NCI-H1930 (cell line): Measurements from ENCODE around the gene XBP1.
A peak's percentile ranks its signal among the peaks of the same experiment; 100 is the strongest.
"Not testable (repeated sequence)": the region's sequence is repeated elsewhere in the genome, so short reads cannot be mapped to it uniquely, and the experiment has no call there.

Experiments
- DNase-seq, 2 experiments: peaks; one replicate each; lab custom pipeline; 2025; lab: John Stamatoyannopoulos, UW

The XBP1 gene

DNA sequence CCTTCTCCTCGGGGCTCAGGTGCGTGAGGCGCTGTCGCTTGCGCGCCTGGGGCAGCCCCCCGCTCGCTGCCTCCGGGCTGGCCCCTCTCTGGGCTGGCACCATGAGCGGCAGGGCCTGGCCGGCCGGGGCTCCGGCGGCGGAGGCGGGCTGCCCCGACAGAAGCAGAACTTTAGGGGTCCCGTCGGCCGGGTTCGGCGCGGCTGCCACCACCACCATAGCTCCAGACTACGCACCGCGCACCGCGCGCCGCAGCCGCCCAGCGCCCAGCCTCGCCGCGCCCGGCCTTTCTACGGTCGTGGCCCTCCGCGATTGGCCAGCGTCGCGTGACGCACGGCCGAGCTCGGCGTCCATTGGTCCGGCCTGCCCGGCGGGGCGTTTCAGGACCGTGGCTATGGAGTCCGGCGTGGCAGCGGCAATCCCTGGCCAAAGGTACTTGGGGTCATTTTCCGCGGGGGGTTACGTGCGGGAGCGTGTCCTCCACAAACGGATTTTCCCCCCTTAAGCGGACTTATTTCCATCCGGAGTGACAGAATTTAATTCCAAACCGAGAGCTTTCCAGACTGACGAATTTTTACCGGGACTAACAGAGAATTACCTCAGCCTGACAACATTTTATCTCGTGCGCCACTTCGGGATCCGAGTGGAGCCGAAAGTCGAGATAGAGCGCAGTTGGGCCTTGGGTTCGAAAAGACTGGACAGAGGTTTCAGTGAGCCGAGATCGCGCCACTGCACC is at the start of gene XBP1:
Gene XBP1, minus strand, starts transcription at position 262 of the 734 bp plus-strand sequence.
- peak; percentile 79 to 94 for DNase-seq

DNA sequence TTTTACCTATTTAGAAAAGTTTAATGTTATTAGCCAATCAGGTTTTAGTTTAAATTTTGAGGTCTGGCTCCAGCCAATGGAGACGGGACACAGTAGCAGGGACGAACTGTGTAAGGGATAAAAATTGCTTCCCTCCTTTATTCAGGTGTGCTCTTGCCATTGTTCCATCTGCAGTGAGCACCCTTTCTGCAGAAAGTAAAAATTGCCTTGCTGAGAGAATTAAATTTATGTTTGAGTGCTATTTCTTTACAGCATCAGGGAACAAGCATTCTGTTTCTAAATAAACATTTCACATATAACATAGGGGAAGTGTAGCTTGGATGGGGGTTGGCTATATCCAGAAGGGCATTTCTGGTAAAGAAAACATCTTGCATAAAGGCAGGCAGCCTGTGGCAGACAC is 46.6 kb upstream of the XBP1 start:
- no peak for DNase-seq

- DNase-seq = not testable (repeated sequence)
These were observed 43.9 kb upstream of the XBP1 start for GRCh38 chr22:28844277-28844676.

GRCh38 chr22:28843633-28844032 is 43.3 kb upstream of the XBP1 start:
- DNase-seq = no peak

DNA sequence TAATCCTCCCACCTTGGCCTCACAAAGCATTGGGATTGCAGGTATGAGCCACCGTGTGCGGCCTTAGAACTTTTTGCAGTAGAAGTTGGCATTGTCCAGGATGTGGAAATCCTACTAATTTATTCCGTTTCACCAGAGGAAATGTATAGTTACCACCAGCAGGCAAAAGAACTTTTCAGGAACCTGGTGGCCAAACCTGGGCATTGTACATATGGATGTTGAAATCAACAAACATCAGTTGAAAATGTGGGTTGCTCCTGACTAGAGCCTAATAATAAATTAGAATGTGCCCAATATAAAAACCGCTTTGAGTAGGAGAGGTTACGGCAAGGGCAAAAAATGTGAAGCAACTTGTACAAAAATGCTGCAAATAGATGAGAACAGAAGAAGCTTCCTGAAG is 40.7 kb upstream of the XBP1 start:
- no peak for DNase-seq

DNA sequence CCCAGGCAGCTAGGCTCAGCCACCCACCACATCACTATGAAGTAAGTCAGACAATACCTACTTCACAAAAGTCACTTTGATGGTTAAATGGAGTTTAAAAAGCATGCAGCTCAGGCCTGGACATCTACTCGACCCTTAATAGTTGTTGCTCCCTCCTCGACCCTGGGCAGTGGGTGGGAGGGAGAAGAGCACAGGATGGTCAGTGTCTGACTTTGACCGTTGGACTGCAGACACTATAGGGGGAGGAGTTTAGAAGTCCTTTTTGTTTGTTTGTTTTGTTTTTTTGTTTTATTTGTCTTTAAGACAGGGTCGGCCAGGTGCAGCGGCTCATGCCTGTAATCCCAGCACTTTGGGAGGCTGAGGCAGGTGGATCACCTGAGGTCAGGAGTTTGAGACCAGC is 38.6 kb upstream of the XBP1 start:
- DNase-seq = no peak

GRCh38 chr22:28837640-28838039 is 37.3 kb upstream of the XBP1 start:
- no peak for DNase-seq

GRCh38 chr22:28835630-28836189 is 35.3 kb upstream of the XBP1 start:
- DNase-seq = no peak

- DNase-seq = no peak
These were observed 33.0 kb upstream of the XBP1 start for GRCh38 chr22:28833276-28833923.

GRCh38 chr22:28832731-28833130 is 32.4 kb upstream of the XBP1 start:
- DNase-seq = no peak

GRCh38 chr22:28831140-28832072 is 31.0 kb upstream of the XBP1 start:
- DNase-seq = no peak

DNA sequence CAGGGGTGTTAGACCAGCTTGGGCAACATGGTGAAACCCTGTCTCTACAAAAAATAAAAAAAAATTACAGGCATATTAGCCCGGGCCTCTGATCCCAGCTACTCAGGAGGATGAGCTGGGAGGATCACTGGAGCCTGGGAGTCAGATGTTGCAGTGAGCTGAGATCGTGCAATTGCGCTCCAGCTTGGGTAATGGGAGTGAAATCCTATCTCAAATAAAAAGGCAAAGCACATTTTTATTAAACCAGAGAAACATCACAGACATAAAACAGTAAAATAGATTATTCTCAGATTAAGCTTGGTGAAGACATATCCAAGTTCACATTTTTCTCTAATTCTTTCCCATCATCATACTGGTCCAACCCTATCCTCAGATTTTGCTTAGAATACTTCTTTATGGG is 30.1 kb upstream of the XBP1 start:
- DNase-seq = no peak

- peak; percentile 55 to 68 for DNase-seq
These were observed 29.2 kb upstream of the XBP1 start for GRCh38 chr22:28829358-28830181.

GRCh38 chr22:28826921-28827320 is 26.6 kb upstream of the XBP1 start:
- no peak for DNase-seq

DNA sequence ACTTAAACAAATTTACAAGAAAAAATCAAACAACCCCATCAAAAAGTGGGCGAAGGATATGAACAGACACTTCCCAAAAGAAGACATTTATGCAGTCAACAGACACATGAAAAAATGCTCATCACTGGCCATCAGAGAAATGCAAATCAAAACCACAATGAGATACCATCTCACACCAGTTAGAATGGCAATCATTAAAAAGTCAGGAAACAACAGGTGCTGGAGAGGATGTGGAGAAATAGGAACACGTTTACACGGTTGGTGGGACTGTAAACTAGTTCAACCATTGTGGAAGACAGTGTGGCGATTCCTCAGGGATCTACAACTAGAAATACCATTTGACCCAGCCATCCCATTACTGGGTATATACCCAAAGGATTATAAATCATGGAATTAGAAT is 26.1 kb upstream of the XBP1 start:
- DNase-seq = not testable (repeated sequence)

DNA sequence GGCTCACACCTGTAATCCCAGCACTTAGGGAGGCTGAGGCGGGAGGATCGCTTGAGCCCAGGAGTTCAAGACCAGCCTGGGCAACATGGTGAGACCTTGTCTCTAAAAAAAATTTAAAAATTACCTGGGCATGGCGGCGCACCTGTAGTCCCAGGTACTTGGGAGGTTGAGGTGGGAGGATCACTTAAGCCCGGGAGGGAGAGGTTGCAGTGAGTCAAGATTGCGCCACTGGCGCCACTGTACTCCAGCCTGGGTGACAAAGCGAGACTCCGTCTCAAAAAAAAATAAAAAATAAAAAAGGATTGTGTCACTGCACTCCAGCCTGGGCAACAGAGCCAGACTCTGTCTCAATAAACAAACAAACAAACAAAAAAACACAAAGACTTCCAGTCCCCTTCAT is 24.1 kb upstream of the XBP1 start:
- not testable (repeated sequence) for DNase-seq

DNA sequence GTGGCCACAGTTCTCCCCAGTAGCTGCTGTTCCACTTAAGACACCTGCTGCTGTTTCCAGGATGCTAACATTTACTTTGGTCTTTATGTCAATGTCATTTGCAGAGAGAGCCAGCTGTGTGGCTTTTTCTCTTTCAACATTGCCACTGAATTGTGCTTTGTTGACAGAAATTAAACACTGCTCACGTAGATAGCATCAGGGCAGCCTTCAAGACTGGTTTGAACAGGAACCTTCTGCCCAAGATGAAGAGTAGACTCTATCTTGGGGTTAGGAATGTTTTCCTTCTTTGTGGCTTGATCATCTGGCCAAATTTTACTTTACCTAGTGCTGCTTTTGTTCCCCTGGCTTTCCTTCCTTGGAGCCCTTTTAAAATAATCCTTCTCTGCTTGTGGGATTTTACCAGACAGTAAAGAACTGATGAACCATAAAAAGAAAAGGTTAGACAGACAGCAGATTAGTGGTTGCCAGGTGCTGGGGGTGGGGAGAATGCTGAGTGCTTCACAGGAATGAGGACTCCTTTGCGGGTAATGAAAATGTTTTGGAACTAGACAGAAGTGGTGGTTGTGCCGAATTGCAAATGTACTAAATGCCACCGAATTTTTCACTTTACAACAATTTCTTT is 22.7 kb upstream of the XBP1 start:
- DNase-seq = peak; percentile 92 to 94

- no peak for DNase-seq
These were observed 21.1 kb upstream of the XBP1 start for GRCh38 chr22:28821452-28821851.

DNA sequence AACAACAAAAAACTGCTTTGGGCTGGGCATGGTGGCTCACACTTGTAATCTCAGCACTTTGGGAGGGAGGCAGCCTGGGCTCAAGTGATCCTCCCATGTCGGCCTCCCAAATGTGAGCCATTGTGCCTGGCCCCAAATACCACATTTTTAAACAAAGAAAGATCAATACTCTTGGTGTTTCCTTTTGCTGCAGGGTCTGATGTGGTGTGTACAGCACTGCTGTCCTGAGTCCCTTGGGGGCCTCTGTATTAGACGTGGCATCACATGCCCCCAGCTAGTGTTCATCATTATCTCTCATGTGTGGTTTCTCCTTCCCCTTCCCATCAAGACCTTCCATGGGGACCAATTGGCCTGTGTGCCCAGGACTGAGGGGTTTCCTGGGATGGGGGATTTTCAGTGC is 20.5 kb upstream of the XBP1 start:
- peak in 1 of 2 experiments; percentile 33 for DNase-seq

DNA sequence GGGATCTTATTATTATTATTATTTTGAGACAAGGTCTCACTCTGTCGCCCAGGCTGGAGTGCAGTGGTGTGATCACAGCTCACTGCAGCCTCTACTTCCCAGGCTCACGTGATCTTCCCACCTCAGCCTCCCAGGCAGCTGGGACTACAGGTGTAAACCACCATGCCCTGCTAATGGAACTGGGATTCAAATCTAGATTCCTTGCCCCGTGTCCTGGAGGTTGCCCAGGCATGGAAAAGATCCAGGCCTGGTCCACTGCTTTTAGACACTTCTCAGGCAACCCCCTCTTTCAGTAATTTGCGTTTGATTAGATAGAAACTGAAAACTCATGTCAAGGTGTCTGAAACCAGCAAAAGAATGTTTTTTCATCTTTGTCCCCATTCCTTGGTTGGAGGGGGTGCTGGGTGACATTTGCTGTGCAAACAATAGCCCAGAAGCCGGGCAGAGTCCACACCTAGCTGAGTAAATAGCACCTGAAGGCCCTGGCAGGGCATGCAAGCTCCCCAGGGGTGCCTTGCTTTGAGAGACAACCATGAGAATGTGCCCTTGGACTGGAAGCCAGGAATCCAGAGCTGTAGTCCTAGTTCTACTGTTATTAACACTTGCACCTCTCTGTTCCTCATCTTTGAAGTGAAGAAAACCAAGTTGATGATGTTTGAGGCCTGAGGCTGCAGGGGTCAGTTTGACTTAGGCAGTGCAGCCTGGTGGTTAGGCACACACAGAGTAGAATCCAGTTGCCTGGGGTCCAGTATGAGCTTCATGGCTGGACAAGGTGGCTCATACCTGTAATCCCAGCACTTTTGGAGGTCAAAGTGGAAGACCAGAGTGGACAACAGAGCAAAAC is 19.1 kb upstream of the XBP1 start:
- DNase-seq = no peak
